Hepatocyte (in vitro differentiated cells): ENCODE data around the gene LDLRAD4.

ENCODE experiments used
- CTCF ChIP-seq: fragments of 200-600 bp; sonication (generic); IDR thresholded peaks from 2 replicates; pipeline ENCODE4 v1.5.1; 2016; ENCODE audit warnings: antibody characterized with exemption, mild to moderate bottlenecking; ENCODE audit not compliant: poor library complexity
- EZH2 ChIP-seq: fragments of 200-600 bp; sonication (generic); IDR thresholded peaks from 2 replicates; pipeline ENCODE4 v1.6.1; 2016; ENCODE audit warnings: antibody characterized with exemption, mild to moderate bottlenecking, borderline replicate concordance
- EZH2phosphoT487 ChIP-seq: fragments of 200-600 bp; sonication (generic); IDR thresholded peaks from one replicate; pipeline ENCODE4 v1.6.1; 2018; ENCODE audit warnings: antibody characterized with exemption, mild to moderate bottlenecking, low read depth, moderate library complexity; ENCODE audit not compliant: unreplicated experiment, severe bottlenecking

GRCh38 chr18:13321923-13322322 is 103.4 kb downstream of the LDLRAD4 start:
- TF ChIP-seq EZH2 (no peak), CTCF (no peak), EZH2phosphoT487 (no peak)
